IPS-15b (cell line): ENCODE measurements around the gene LRMDA.

ENCODE experiments used
- H3K27me3 ChIP-seq: one replicate; pipeline ENCODE4 v1.6.1; 2013; ENCODE audit warnings: low read length; ENCODE audit not compliant: control insufficient read depth, insufficient read depth
- H3K36me3 ChIP-seq: one replicate; pipeline ENCODE4 v1.6.1; 2013; ENCODE audit warnings: low read length; ENCODE audit not compliant: control insufficient read depth, insufficient read depth
- H3K4me1 ChIP-seq: one replicate; pipeline ENCODE4 v1.6.1; 2013; ENCODE audit warnings: mild to moderate bottlenecking, low read length; ENCODE audit not compliant: control insufficient read depth, insufficient read depth
- H3K4me3 ChIP-seq: one replicate; pipeline ENCODE4 v1.5.1; 2013; ENCODE audit warnings: low read depth, low read length
- H3K9ac ChIP-seq: one replicate; pipeline ENCODE4 v1.6.1; 2013; ENCODE audit warnings: low read depth, mild to moderate bottlenecking, low read length
- H3K9me3 ChIP-seq: one replicate; pipeline ENCODE4 v1.6.1; 2013; ENCODE audit warnings: mild to moderate bottlenecking, low read length; ENCODE audit not compliant: control insufficient read depth, insufficient read depth

Gene LRMDA

DNA sequence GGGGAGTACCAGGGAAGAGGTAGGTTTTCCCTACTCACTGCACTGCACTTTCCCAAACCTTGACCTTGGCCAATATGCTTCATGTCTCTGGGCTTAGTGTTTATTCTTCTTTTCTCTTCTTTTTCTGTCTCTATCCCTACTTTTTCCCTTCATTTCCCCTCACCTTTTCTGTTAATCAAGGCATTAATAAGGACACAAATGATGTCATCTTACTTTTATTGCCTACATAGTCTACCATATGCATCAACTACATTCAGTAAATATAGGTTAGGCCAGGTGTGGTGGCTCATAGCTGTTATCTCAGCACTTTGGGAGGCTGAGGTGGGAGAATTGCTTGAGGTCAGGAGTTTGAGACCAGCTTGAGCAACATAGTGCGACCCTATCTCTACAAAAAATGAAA, 16.9 kb upstream of the LRMDA start:
- Histone ChIP-seq H3K36me3 (no peaks in the 10 kb centered on the region), H3K27me3 (peaks cover 95% of the 10 kb centered on the region), H3K4me1 (peaks cover 11% of the 10 kb centered on the region), H3K9ac (no peak overlapping the region), H3K9me3 (no peaks in the 10 kb centered on the region), H3K4me3 (no peak overlapping the region)

- Histone ChIP-seq H3K27me3 (peaks cover 89% of the 10 kb centered on the region), H3K9me3 (no peaks in the 10 kb centered on the region), H3K4me3 (no peak overlapping the region), H3K9ac (no peak overlapping the region), H3K36me3 (no peaks in the 10 kb centered on the region), H3K4me1 (peaks cover 5% of the 10 kb centered on the region)
These were observed 13.9 kb upstream of the LRMDA start for GRCh38 chr10:75417522-75417927.

DNA sequence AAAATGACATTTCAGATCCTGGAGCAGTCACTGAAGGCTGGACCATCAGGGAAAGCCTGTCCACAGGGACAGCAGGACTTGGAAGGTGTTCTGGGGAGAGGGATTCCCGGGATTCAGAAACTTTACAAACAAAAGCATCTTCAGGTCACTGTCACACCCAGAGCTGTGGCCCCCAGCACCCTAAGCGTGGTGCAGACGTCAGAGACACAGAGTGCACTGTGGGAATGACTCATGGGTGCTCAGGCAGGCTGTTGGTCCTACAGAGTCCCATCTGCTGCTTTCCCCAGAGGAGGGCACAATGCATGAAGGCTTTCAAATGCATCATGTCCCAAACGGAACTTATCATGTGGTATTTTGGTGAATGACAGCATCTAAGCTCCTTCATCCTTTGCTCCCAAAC, 13.1 kb upstream of the LRMDA start:
- Histone ChIP-seq H3K9ac (no peak overlapping the region), H3K36me3 (no peaks in the 10 kb centered on the region), H3K4me1 (peaks cover 5% of the 10 kb centered on the region), H3K9me3 (no peaks in the 10 kb centered on the region), H3K4me3 (no peak overlapping the region), H3K27me3 (peaks cover 88% of the 10 kb centered on the region)

- peaks cover 5% of the 10 kb centered on the region for H3K4me1 ChIP-seq
- peaks cover 88% of the 10 kb centered on the region for H3K27me3 ChIP-seq
- no peaks in the 10 kb centered on the region for H3K36me3 ChIP-seq
- H3K4me3 ChIP-seq, result no peak overlapping the region
- H3K9me3 ChIP-seq, result no peaks in the 10 kb centered on the region
- H3K9ac ChIP-seq, result no peak overlapping the region
These were observed 12.7 kb upstream of the LRMDA start for GRCh38 chr10:75418712-75419111.

DNA sequence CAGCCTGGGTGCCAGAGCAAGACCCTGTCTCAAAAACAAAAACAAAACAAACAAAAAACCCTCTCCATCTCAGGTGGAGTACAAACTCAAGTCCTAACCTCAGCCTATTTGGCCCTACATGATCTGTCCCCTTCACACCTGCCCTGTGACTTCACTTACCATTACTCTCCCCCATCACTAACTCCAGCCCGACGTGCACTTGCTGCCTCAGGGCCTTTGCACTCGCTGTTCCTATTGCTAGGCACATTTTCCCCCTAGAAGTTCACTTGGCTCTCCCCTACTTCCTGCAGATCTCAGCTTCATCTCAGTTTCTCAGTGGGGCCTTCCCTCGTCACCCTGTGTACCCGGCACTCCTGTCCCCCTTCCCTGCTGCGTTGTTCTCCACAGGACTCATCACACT, 8.5 kb upstream of the LRMDA start:
- Histone ChIP-seq H3K4me1 (no peaks in the 10 kb centered on the region), H3K9ac (no peak overlapping the region), H3K9me3 (no peaks in the 10 kb centered on the region), H3K36me3 (no peaks in the 10 kb centered on the region), H3K27me3 (peaks cover 81% of the 10 kb centered on the region), H3K4me3 (no peak overlapping the region)

GRCh38 chr10:75424571-75424970, 6.9 kb upstream of the LRMDA start:
- Histone ChIP-seq H3K9me3 (no peaks in the 10 kb centered on the region), H3K36me3 (no peaks in the 10 kb centered on the region), H3K4me1 (no peaks in the 10 kb centered on the region), H3K27me3 (peaks cover 81% of the 10 kb centered on the region), H3K9ac (no peak overlapping the region), H3K4me3 (no peak overlapping the region)

GRCh38 chr10:75425291-75426079, 5.9 kb upstream of the LRMDA start:
- Histone ChIP-seq H3K4me1 (peaks cover 8% of the 10 kb centered on the region), H3K9ac (no peak overlapping the region), H3K27me3 (peaks cover 81% of the 10 kb centered on the region), H3K9me3 (no peaks in the 10 kb centered on the region), H3K36me3 (no peaks in the 10 kb centered on the region), H3K4me3 (no peak overlapping the region)

DNA sequence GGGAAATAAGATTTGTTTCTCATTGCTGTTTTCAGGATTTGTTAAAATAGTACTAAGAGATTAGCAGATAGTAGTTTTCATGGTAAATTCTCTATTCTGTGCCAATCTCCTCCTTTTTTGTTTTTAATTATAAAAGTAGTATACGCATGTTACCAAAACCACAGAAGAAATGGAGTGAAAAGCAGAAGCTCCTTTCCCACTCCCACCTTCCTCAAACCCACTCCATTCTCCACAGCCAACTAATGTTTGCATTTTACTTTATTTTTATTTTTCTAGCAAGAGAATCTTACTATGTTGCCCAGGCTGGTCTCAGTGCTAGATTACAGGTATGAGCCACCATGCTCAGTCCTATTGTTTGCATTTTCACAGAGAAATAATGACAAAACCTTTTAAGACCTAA, 4.5 kb upstream of the LRMDA start:
- Histone ChIP-seq H3K9ac (no peak overlapping the region), H3K27me3 (peaks cover 79% of the 10 kb centered on the region), H3K36me3 (no peaks in the 10 kb centered on the region), H3K4me3 (no peak overlapping the region), H3K4me1 (peaks cover 12% of the 10 kb centered on the region), H3K9me3 (no peaks in the 10 kb centered on the region)

GRCh38 chr10:75427951-75428350, 3.5 kb upstream of the LRMDA start:
- Histone ChIP-seq H3K4me3 (no peak overlapping the region), H3K4me1 (peaks cover 17% of the 10 kb centered on the region), H3K9me3 (no peaks in the 10 kb centered on the region), H3K36me3 (no peaks in the 10 kb centered on the region), H3K9ac (no peak overlapping the region), H3K27me3 (peaks cover 86% of the 10 kb centered on the region)

DNA sequence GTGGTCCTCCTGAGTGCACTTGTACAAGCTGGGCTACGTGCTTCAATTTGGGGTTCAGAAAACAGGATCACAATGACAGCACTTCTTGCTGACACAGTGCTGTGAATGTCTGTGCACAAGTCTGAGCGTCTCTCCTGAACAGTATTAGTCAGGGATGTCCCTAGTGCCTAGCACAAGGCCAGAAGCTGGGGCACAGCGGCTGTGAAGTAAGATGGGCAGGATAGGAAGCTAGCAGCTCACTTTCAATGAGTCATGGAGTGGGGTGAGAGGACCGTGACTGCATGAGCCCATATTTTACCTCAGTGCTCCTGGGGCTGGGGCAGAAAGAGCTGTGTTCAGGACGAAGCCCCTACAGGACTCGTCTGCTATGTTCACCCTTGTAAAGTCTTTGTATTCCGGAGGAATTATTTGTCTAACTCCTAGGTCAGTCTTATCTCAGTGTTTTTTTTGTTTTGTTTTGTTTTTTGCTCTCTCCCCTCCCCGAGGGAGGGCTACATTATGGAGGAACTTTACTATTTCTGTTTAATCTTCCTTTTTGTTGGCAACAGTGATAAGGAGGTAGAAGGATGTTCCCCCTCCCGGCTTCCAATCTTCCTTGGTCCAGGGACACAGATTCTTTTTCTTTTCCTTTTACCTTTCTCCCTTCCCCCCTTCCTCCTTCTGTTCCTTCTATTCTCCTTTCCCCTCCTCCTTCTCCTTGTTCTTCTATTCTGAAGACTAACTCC, 2.8 kb upstream of the LRMDA start:
- Histone ChIP-seq H3K9ac (no peak overlapping the region), H3K9me3 (no peaks in the 10 kb centered on the region), H3K27me3 (peaks cover 86% of the 10 kb centered on the region), H3K36me3 (no peaks in the 10 kb centered on the region), H3K4me3 (no peak overlapping the region), H3K4me1 (peaks cover 19% of the 10 kb centered on the region)

GRCh38 chr10:75429159-75429827, 2.1 kb upstream of the LRMDA start:
- Histone ChIP-seq H3K9ac (no peak overlapping the region), H3K9me3 (no peaks in the 10 kb centered on the region), H3K36me3 (no peaks in the 10 kb centered on the region), H3K4me1 (peaks cover 19% of the 10 kb centered on the region), H3K27me3 (peaks cover 86% of the 10 kb centered on the region), H3K4me3 (no peak overlapping the region)
